Measurements from ENCODE around the gene ZNF423.

The ZNF423 gene

GRCh38 chr16:49464093-49464492 is 391.8 kb downstream of the ZNF423 start:
- H3K4me3 ChIP-seq (ENCODE audit: low read length) = peak overlapping the region; percentile 55
- no peaks in the 10 kb centered on the region for H3K9me3 ChIP-seq (ENCODE audit: control insufficient read depth, insufficient read depth, low read length)
- H3F3A ChIP-seq (ENCODE audit: control insufficient read depth, insufficient read depth) = no peaks in the 10 kb centered on the region; the same call in 1 of the 2 replicates
- H4K20me1 ChIP-seq (ENCODE audit: control insufficient read depth, insufficient read depth, low read depth, low read length) = no peaks in the 10 kb centered on the region
- H3K4me2 ChIP-seq (ENCODE audit: low read length) = peak overlapping the region; percentile 68
- H3K9me2 ChIP-seq (replicated peaks; ENCODE audit: control insufficient read depth, low read length) = no peaks in the 10 kb centered on the region
- peak overlapping the region; percentile 65 for H3K27ac ChIP-seq (ENCODE audit: low read depth, low read length)
- no peaks in the 10 kb centered on the region for H3K36me3 ChIP-seq (ENCODE audit: control insufficient read depth, low read length)
- no peaks in the 10 kb centered on the region for H3K79me2 ChIP-seq (ENCODE audit: control insufficient read depth, low read length)
- TF ChIP-seq EZH2phosphoT487 (IDR thresholded peaks at IDR 0.05; ENCODE audit: borderline replicate concordance, low read length) (no peak), CTCF (IDR thresholded peaks at IDR 0.05; ENCODE audit: low read depth, low read length, poor library complexity, severe bottlenecking) (no peak)
- H3K4me1 ChIP-seq (ENCODE audit: control insufficient read depth, low read length) = peaks cover 42% of the 10 kb centered on the region
- no peaks in the 10 kb centered on the region for H3K27me3 ChIP-seq (ENCODE audit: control insufficient read depth, low read length)

GRCh38 chr16:49463529-49463928 is 392.4 kb downstream of the ZNF423 start:
- H3K27ac ChIP-seq (ENCODE audit: low read depth, low read length) = peak overlapping the region; percentile 65

GRCh38 chr16:49462989-49463371 is 392.9 kb downstream of the ZNF423 start:
- peak overlapping the region; percentile 68 for H3K4me2 ChIP-seq (ENCODE audit: low read length)
- H3K27me3 ChIP-seq (ENCODE audit: control insufficient read depth, low read length) = no peaks in the 10 kb centered on the region
- no peaks in the 10 kb centered on the region for H3K9me2 ChIP-seq (replicated peaks; ENCODE audit: control insufficient read depth, low read length)
- H3K36me3 ChIP-seq (ENCODE audit: control insufficient read depth, low read length) = no peaks in the 10 kb centered on the region
- peak overlapping the region; percentile 65 for H3K27ac ChIP-seq (ENCODE audit: low read depth, low read length)
- H3K4me3 ChIP-seq (ENCODE audit: low read length) = peak overlapping the region; percentile 55
- H3K9me3 ChIP-seq (ENCODE audit: control insufficient read depth, insufficient read depth, low read length) = no peaks in the 10 kb centered on the region
- no peaks in the 10 kb centered on the region for H3K79me2 ChIP-seq (ENCODE audit: control insufficient read depth, low read length)
- peaks cover 42% of the 10 kb centered on the region for H3K4me1 ChIP-seq (ENCODE audit: control insufficient read depth, low read length)
- no peak for TF ChIP-seq EZH2phosphoT487 (IDR thresholded peaks at IDR 0.05; ENCODE audit: borderline replicate concordance, low read length)
- peak; percentile 23 for TF ChIP-seq CTCF (IDR thresholded peaks at IDR 0.05; ENCODE audit: low read depth, low read length, poor library complexity, severe bottlenecking)
- H4K20me1 ChIP-seq (ENCODE audit: control insufficient read depth, insufficient read depth, low read depth, low read length) = no peaks in the 10 kb centered on the region
- no peaks in the 10 kb centered on the region; the same call in 1 of the 2 replicates for H3F3A ChIP-seq (ENCODE audit: control insufficient read depth, insufficient read depth)

More at GRCh38 chr16:49463529-49463928, 392.4 kb downstream of the ZNF423 start:
- no peaks in the 10 kb centered on the region; the same call in 1 of the 2 replicates for H3F3A ChIP-seq (ENCODE audit: control insufficient read depth, insufficient read depth)
- no peaks in the 10 kb centered on the region for H3K27me3 ChIP-seq (ENCODE audit: control insufficient read depth, low read length)
- H3K4me3 ChIP-seq (ENCODE audit: low read length) = peak overlapping the region; percentile 55
- no peaks in the 10 kb centered on the region for H4K20me1 ChIP-seq (ENCODE audit: control insufficient read depth, insufficient read depth, low read depth, low read length)
- H3K9me2 ChIP-seq (replicated peaks; ENCODE audit: control insufficient read depth, low read length) = no peaks in the 10 kb centered on the region
- H3K79me2 ChIP-seq (ENCODE audit: control insufficient read depth, low read length) = no peaks in the 10 kb centered on the region
- peak overlapping the region; percentile 68 for H3K4me2 ChIP-seq (ENCODE audit: low read length)
- TF ChIP-seq CTCF (IDR thresholded peaks at IDR 0.05; ENCODE audit: low read depth, low read length, poor library complexity, severe bottlenecking) = no peak
- no peak for TF ChIP-seq EZH2phosphoT487 (IDR thresholded peaks at IDR 0.05; ENCODE audit: borderline replicate concordance, low read length)
- peaks cover 42% of the 10 kb centered on the region for H3K4me1 ChIP-seq (ENCODE audit: control insufficient read depth, low read length)
- no peaks in the 10 kb centered on the region for H3K9me3 ChIP-seq (ENCODE audit: control insufficient read depth, insufficient read depth, low read length)
- no peaks in the 10 kb centered on the region for H3K36me3 ChIP-seq (ENCODE audit: control insufficient read depth, low read length)

All from DOHH2 (cell line).